ENCODE results near the gene PSEN1. TPM values are rescaled to one million over a fixed set of nuclear protein-coding genes. Genes with fewer than 3 reads are reported as not detected.
A peak's percentile ranks its signal among the peaks of the same experiment; 100 is the strongest.

PSEN1 gene
- total RNA-seq, 4 donors from 2014 or later: 21.4 to 49.0 (median 24.5) TPM

DNA sequence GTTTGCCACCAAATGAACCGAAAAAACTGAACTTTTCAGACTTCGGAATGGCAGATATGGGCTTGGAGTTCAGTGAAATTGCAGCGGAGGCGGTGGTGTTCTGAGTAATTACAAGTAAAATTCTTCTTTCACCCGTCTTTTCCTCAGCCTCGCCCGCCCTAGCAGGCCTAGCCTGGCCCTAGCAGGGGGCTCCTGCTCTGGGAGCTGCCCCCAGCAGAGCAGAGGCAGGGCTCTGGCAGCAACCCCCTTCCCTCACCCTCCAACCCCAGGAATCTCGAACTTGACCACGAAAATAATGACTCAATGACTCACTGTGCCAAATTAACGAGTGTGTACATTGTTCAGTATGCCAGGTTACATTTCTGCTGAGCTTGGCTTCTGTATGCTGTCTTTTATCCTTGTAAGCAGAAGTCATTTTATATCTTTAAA lies 102.1 kb downstream of the PSEN1 start:
- Histone ChIP-seq H3K27me3 (peaks cover 39 to 53% (median 39%) of the 10 kb centered on the region in 3 donors), H3K4me3 (peak overlapping the region; percentile 44 to 55 (median 50)), H3K4me1 (peaks cover 8 to 19% of the 10 kb centered on the region in 2 donors), H3K27ac (no peak overlapping the region), H3K9me3 (no peaks in the 10 kb centered on the region), H3K36me3 (no peaks in the 10 kb centered on the region)
- intact Hi-C loops (cut with DNase I; ENCODE audit: low total_unique reads) (no loop called here), in situ Hi-C loops (cut with MboI; ENCODE audit: low sequenced_read_pairs in 4 of 4) (no loop called here)
- no peak for TF ChIP-seq POLR2A (IDR thresholded peaks at IDR 0.05)
- TF ChIP-seq, protein P1, sequence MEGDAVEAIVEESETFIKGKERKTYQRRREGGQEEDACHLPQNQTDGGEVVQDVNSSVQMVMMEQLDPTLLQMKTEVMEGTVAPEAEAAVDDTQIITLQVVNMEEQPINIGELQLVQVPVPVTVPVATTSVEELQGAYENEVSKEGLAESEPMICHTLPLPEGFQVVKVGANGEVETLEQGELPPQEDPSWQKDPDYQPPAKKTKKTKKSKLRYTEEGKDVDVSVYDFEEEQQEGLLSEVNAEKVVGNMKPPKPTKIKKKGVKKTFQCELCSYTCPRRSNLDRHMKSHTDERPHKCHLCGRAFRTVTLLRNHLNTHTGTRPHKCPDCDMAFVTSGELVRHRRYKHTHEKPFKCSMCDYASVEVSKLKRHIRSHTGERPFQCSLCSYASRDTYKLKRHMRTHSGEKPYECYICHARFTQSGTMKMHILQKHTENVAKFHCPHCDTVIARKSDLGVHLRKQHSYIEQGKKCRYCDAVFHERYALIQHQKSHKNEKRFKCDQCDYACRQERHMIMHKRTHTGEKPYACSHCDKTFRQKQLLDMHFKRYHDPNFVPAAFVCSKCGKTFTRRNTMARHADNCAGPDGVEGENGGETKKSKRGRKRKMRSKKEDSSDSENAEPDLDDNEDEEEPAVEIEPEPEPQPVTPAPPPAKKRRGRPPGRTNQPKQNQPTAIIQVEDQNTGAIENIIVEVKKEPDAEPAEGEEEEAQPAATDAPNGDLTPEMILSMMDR (IDR thresholded peaks at IDR 0.05 in 4 of 5, conservative IDR thresholded peaks at IDR 0.05 in 1 of 5): no peak
- ATAC-seq (no peak), DNase-seq (no peak)

DNA sequence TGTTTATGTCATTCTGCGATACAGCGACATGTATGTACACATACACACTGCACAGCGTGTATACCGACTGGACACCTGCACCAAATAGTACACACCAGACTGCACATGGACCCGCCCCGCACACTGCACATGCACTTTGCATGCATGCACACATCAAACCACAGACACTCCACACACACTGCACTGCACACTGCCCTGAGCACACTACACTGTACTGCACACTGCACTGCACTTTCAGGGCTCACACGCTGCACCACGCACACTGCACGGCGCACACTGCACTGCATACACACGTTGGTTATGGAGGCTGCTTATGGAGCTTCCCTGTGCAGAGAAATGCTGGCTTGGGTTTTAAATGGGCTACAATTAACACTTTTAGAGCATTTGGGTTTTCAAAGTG lies 102.6 kb downstream of the PSEN1 start:
- peaks cover 8 to 19% of the 10 kb centered on the region in 2 donors for H3K4me1 ChIP-seq
- H3K27ac ChIP-seq: no peak overlapping the region
- H3K9me3 ChIP-seq: no peaks in the 10 kb centered on the region
- peak overlapping the region in 3 of 4 donors; percentile 36 to 54 (median 52) for H3K4me3 ChIP-seq
- no peaks in the 10 kb centered on the region for H3K36me3 ChIP-seq
- DNase-seq (no peak), ATAC-seq (no peak)
- TF ChIP-seq, protein P1 (IDR thresholded peaks at IDR 0.05 in 4 of 5, conservative IDR thresholded peaks at IDR 0.05 in 1 of 5): no peak
- no peak for TF ChIP-seq POLR2A (IDR thresholded peaks at IDR 0.05)
- H3K27me3 ChIP-seq: peaks cover 39 to 53% (median 39%) of the 10 kb centered on the region in 3 donors
- in situ Hi-C loops (cut with MboI; ENCODE audit: low sequenced_read_pairs in 4 of 4): no loop called here
- intact Hi-C loops (cut with DNase I; ENCODE audit: low total_unique reads): no loop called here

DNA sequence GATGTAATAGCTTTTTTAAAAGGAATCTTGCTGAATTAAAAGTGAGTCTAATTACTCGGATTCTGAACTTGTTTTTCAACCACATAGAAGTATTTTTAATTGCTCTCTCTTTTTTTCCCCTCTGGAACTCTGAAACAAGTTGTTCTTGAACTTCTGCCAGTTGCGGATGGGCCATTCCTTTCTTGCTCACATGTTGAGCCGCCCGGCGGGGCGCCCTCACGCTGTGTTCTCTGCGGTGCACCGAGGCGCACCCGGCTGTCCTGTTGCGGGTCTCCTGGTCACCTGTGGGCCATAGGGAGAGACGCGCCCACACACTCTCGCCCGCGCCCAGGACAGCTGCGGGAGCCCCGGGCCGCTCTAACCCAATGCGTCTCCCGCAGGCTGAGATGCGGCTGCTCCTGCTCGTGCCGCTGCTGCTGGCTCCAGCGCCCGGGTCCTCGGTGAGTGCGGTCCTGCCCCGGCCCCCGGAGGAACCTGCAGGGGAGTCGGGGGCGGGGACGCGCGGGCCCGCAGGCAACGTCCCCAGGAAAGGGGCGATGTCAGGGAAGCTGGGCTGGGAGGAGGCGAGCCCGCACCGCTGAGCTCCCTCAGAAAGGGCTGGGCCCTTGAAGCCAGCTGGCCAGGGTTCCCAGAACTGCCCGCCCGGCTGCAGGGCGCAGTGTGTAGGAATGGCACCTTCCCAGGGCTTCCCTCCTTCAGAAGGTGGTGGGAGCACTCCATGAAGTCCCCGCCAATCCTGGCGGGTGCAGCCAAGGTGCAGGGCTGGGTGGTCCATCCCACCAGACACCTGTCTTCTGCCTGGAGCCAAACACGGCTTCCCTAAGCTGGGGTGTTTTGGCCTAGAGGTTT lies 103.3 kb downstream of the PSEN1 start:
- TF ChIP-seq, protein P1 (IDR thresholded peaks at IDR 0.05 in 4 of 5, conservative IDR thresholded peaks at IDR 0.05 in 1 of 5): no peak
- TF ChIP-seq POLR2A (IDR thresholded peaks at IDR 0.05): no peak
- in situ Hi-C loops (cut with MboI; ENCODE audit: low sequenced_read_pairs in 4 of 4) (no loop called here), intact Hi-C loops (cut with DNase I; ENCODE audit: low total_unique reads) (no loop called here)
- Histone ChIP-seq H3K4me3 (peak overlapping the region; percentile 36 to 54 (median 48)), H3K27ac (peak overlapping the region in 1 of 4 donors; percentile 14), H3K27me3 (peaks cover 35 to 50% (median 40%) of the 10 kb centered on the region in 3 donors), H3K9me3 (no peaks in the 10 kb centered on the region), H3K36me3 (no peaks in the 10 kb centered on the region), H3K4me1 (peaks cover 8 to 19% of the 10 kb centered on the region in 2 donors)
- no peak for DNase-seq
- ATAC-seq: no peak

DNA sequence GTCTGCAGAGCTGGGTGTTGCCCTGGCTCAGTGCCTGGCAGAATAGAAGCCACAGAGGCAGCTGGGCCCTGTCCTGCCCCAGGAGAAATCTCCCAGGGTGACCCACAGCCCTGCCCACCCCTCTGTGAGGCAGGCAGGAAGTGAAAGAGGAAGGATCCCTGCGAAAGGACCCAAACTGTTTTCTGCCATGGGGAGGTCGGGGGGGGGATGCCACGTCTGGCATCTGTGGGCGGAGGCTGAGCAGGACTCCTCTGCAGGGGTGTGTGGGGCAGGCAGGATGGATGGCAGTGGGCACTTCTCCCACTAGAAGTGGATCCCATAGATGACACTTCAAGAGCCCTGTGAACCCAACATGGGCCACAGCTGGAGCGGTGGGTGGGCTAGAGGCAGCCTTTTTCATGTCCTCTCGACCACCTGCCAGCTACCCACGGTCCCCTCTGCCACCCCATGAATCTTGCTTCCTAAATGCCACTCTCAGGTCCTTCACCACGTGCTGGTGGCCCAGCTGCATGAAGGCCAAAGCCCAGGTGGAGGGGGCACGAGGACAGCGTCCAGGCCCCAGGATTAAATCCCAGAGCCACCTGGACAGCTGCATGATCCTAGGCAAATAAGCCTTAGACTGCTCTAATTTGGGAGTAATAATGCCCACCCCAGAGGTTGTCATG lies 104.6 kb downstream of the PSEN1 start:
- TF ChIP-seq, protein P1 (IDR thresholded peaks at IDR 0.05 in 4 of 5, conservative IDR thresholded peaks at IDR 0.05 in 1 of 5): no peak
- no peak for TF ChIP-seq POLR2A (IDR thresholded peaks at IDR 0.05)
- peaks cover 45 to 57% (median 53%) of the 10 kb centered on the region in 3 donors for H3K27me3 ChIP-seq
- intact Hi-C loops (cut with DNase I; ENCODE audit: low total_unique reads) (no loop called here), in situ Hi-C loops (cut with MboI; ENCODE audit: low sequenced_read_pairs in 4 of 4) (no loop called here)
- H3K4me1 ChIP-seq: peaks cover 8 to 24% of the 10 kb centered on the region in 2 donors
- no peaks in the 10 kb centered on the region for H3K36me3 ChIP-seq
- ATAC-seq (no peak), DNase-seq (no peak)
- no peak overlapping the region for H3K27ac ChIP-seq
- H3K9me3 ChIP-seq: no peaks in the 10 kb centered on the region
- no peak overlapping the region for H3K4me3 ChIP-seq
